MCF 10A (cell line): ENCODE data around the gene PIK3CB. TPM values are rescaled to one million over a fixed set of nuclear protein-coding genes. Genes with fewer than 3 reads are reported as not detected.

Experiments used
- BruUV-seq: library from RNA; stranded (reverse); fragments of 400-500 nt; replicated peaks from 2 replicates; lab custom pipeline; 2021; lab: Mats Ljungman, UMichigan
- CTCF ChIA-PET: fragments of 300-600 bp; sonication (Branson Sonifier 250); formaldehyde crosslinking; extraction: SDS; loops from one replicate; lab custom pipeline; 2021; ENCODE audit warnings: antibody characterized with exemption, inconsistent platforms; lab: Yijun Ruan, JAX
- POLR2A ChIA-PET: fragments of 300-600, 350-650 bp; sonication (Branson Sonifier 250); formaldehyde crosslinking; extraction: SDS; loops from one replicate; lab custom pipeline; 2020; ENCODE audit warnings: antibody characterized with exemption, inconsistent platforms; lab: Yijun Ruan, JAX
- DNase-seq: peaks from one replicate; pipeline ENCODE4 v3.0.0-alpha.2; 2018; ENCODE audit not compliant: unreplicated experiment
- H3K27ac Mint-ChIP-seq: one replicate; pipeline ENCODE4 v1.8.0; 2022; ENCODE audit warnings: mild to moderate bottlenecking, low read depth, mixed read lengths; ENCODE audit not compliant: unreplicated experiment
- H3K27me3 Mint-ChIP-seq: one replicate; pipeline ENCODE4 v1.8.0; 2022; ENCODE audit warnings: mixed read lengths; ENCODE audit not compliant: insufficient read depth, unreplicated experiment
- H3K36me3 Mint-ChIP-seq: one replicate; pipeline ENCODE4 v1.8.0; 2022; ENCODE audit warnings: mild to moderate bottlenecking, moderate library complexity, mixed read lengths; ENCODE audit not compliant: insufficient read depth, unreplicated experiment
- H3K4me1 Mint-ChIP-seq: one replicate; pipeline ENCODE4 v1.8.0; 2022; ENCODE audit warnings: mixed read lengths; ENCODE audit not compliant: insufficient read depth, unreplicated experiment
- H3K4me3 Mint-ChIP-seq: one replicate; pipeline ENCODE4 v1.8.0; 2022; ENCODE audit warnings: mild to moderate bottlenecking, moderate library complexity, mixed read lengths; ENCODE audit not compliant: unreplicated experiment
- H3K9me3 Mint-ChIP-seq: one replicate; pipeline ENCODE4 v1.8.0; 2022; ENCODE audit warnings: mixed read lengths; ENCODE audit not compliant: unreplicated experiment
- CTCF ChIP-seq: fragments of 200-600 bp; IDR thresholded peaks from one replicate; pipeline ENCODE4 v1.8.0; 2022; ENCODE audit warnings: antibody characterized with exemption, mild to moderate bottlenecking; ENCODE audit not compliant: unreplicated experiment
- intact Hi-C: fragments of 100-400 bp; cut with micrococcal nuclease; formaldehyde crosslinking; loops from 2 replicates; pipeline ENCODE4 v1.14.1; 2022
- total RNA-seq: library from RNA; stranded (reverse); gene quantifications from 2 replicates; pipeline ENCODE4 v1.2.3, GENCODE V29; 2022

PIK3CB gene
- total RNA-seq, 1 experiment from 2014 or later: 21.1 TPM

- no TSS peak for BruUV-seq
- DNase-seq: no peak
- CTCF ChIA-PET: no interaction called here
- no peaks in the 10 kb centered on the region for H3K4me1 Mint-ChIP-seq
- no peaks in the 10 kb centered on the region for H3K9me3 Mint-ChIP-seq
- H3K27ac Mint-ChIP-seq: no peak overlapping the region
- no peaks in the 10 kb centered on the region for H3K27me3 Mint-ChIP-seq
- POLR2A ChIA-PET: no interaction called here
- H3K4me3 Mint-ChIP-seq: no peak overlapping the region
- intact Hi-C loops: no loop called here
- no peak for TF ChIP-seq CTCF
- peaks cover 8% of the 10 kb centered on the region for H3K36me3 Mint-ChIP-seq
Measured at GRCh38 chr3:138725116-138725515, 109.6 kb downstream of the PIK3CB start.

DNA sequence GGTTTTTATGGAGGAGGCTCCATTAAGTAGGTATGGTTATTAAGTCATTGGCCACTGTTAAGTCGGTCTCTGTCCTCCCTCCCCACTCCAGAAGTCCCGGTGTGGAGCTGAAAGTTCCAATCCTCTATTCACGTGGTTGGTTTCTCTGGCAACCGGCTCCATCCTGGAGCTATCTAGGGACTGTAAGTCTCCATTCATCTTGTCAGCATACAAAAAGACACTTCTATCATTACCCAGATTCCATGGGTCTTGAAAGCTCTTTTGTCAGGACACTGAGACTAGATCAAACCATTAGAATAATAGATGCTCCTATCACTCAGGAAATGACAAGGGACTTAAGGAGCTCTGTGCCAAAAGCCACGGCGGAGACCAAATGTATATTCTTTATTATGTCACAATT is 110.3 kb downstream of the PIK3CB start:
- intact Hi-C loops: no loop called here
- Mint-ChIP-seq H3K27me3 (no peaks in the 10 kb centered on the region), H3K4me1 (no peaks in the 10 kb centered on the region), H3K27ac (no peak overlapping the region), H3K9me3 (no peaks in the 10 kb centered on the region), H3K4me3 (no peak overlapping the region), H3K36me3 (peaks cover 8% of the 10 kb centered on the region)
- POLR2A ChIA-PET: no interaction called here
- no peak for TF ChIP-seq CTCF
- BruUV-seq: no TSS peak
- CTCF ChIA-PET: interaction anchor here (0.7 kb wide), 1 partner anchor 191 kb away, joined by 3 read pairs; no protein-coding TSS in a partner anchor
- DNase-seq: no peak

DNA sequence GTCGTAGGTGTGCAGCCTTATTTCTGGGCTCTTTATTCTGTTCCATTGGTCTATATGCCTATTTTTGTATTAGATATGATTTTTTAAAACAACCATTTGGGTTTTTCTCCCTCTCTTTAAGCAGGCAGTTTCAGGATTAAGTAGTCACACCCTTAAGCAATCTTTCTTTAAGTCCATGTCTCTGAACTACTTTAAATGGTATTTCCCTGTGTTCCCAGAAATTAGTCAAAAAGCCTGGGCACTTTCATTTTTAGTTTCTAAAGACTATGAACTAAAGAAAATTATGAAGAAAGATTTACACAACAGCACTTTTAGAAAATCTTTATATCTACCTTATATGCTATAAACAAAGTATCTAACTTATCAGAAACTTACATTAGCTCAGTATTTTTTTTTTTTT is 115.9 kb downstream of the PIK3CB start:
- no peak for TF ChIP-seq CTCF
- Mint-ChIP-seq H3K4me1 (no peaks in the 10 kb centered on the region), H3K4me3 (no peak overlapping the region), H3K36me3 (peaks cover 10% of the 10 kb centered on the region), H3K9me3 (no peaks in the 10 kb centered on the region), H3K27me3 (no peaks in the 10 kb centered on the region), H3K27ac (no peak overlapping the region)
- no peak for DNase-seq
- POLR2A ChIA-PET: no interaction called here
- CTCF ChIA-PET: interaction anchor here (1.4 kb wide), 1 partner anchor 204 kb away, joined by 5 read pairs; no protein-coding TSS in a partner anchor
- BruUV-seq: no TSS peak
- intact Hi-C loops: no loop called here

- Mint-ChIP-seq H3K9me3 (no peaks in the 10 kb centered on the region), H3K4me1 (no peaks in the 10 kb centered on the region), H3K27me3 (no peaks in the 10 kb centered on the region), H3K36me3 (peaks cover 21% of the 10 kb centered on the region), H3K4me3 (no peak overlapping the region), H3K27ac (no peak overlapping the region)
- ChIA-PET CTCF (interaction anchor here (0.6 to 0.9 kb wide), 3 partner anchors 17 to 177 kb away, joined by 3 to 5 read pairs (median 3); no protein-coding TSS in a partner anchor), POLR2A (interaction anchor here (0.9 to 2.0 kb wide), 2 partner anchors 12 to 199 kb away, joined by 3 to 4 read pairs; no protein-coding TSS in a partner anchor)
- intact Hi-C loops: no loop called here
- no peak for DNase-seq
- no TSS peak for BruUV-seq
- TF ChIP-seq CTCF: no peak
Measured at GRCh38 chr3:138717348-138717747, 117.4 kb downstream of the PIK3CB start.
